ENCODE measurements around the gene ADGRL1. TPM values are rescaled to one million over a fixed set of nuclear protein-coding genes. Genes with fewer than 3 reads are reported as not detected.
"Not testable (repeated sequence)": the region's sequence is repeated elsewhere in the genome, so short reads cannot be mapped to it uniquely, and the experiment has no call there.

Gene ADGRL1
- total RNA-seq, 1 donor = 4.0 TPM

DNA sequence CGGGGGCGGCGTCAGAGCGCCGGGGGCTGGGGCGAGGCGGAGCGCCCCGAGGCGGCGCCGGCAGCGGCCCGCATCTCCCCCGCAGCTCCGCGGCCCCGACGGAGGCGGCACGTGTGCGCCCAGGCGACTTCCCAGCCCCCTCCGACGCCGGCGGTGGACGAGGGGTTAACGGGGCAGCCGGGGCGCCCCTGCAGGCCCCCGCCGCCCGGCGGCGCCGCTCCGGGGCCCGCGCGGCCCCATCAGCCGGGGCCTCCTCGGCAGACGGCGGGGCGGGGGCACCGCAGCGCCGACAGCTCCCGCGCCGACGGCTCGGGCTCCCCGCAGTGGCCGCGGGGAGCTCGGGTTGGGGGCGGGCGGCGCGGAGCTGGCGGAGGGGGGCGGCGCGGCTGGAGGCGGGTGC is 339 bp upstream of the ADGRL1 start:
- H3K4me1 ChIP-seq (ENCODE audit: insufficient read depth, low read length) = peaks cover 29% of the 10 kb centered on the region
- peaks cover 14% of the 10 kb centered on the region for H3K27me3 ChIP-seq (ENCODE audit: insufficient read depth, low read length)
- not testable (repeated sequence) for H3K9me3 ChIP-seq (ENCODE audit: low read depth, low read length); H3K4me3 ChIP-seq (ENCODE audit: low read length)

- H3K4me3 ChIP-seq (ENCODE audit: low read length); H3K9me3 ChIP-seq (ENCODE audit: low read depth, low read length): not testable (repeated sequence)
- H3K27me3 ChIP-seq (ENCODE audit: insufficient read depth, low read length) = peaks cover 14% of the 10 kb centered on the region
- H3K4me1 ChIP-seq (ENCODE audit: insufficient read depth, low read length) = peaks cover 29% of the 10 kb centered on the region
Measured at GRCh38 chr19:14204676-14205451, 1.1 kb downstream of the ADGRL1 start.

GRCh38 chr19:14204219-14204618 is 1.8 kb downstream of the ADGRL1 start:
- H3K4me3 ChIP-seq (ENCODE audit: low read length); H3K9me3 ChIP-seq (ENCODE audit: low read depth, low read length): not testable (repeated sequence)
- Histone ChIP-seq H3K27me3 (ENCODE audit: insufficient read depth, low read length) (peaks cover 12% of the 10 kb centered on the region), H3K4me1 (ENCODE audit: insufficient read depth, low read length) (peaks cover 29% of the 10 kb centered on the region)

- H3K27me3 ChIP-seq (ENCODE audit: insufficient read depth, low read length); H3K9me3 ChIP-seq (ENCODE audit: low read depth, low read length): not testable (repeated sequence)
- H3K4me1 ChIP-seq (ENCODE audit: insufficient read depth, low read length) = peaks cover 29% of the 10 kb centered on the region
Measured at GRCh38 chr19:14203788-14204187, 2.2 kb downstream of the ADGRL1 start.

GRCh38 chr19:14203177-14203576 is 2.8 kb downstream of the ADGRL1 start:
- Histone ChIP-seq H3K27me3 (ENCODE audit: insufficient read depth, low read length) (peaks cover 6% of the 10 kb centered on the region), H3K4me3 (ENCODE audit: low read length) (no peak overlapping the region), H3K4me1 (ENCODE audit: insufficient read depth, low read length) (peaks cover 29% of the 10 kb centered on the region), H3K9me3 (ENCODE audit: low read depth, low read length) (no peaks in the 10 kb centered on the region)

More at GRCh38 chr19:14203788-14204187, 2.2 kb downstream of the ADGRL1 start:
- H3K4me3 ChIP-seq (ENCODE audit: low read length) = not testable (repeated sequence)

DNA sequence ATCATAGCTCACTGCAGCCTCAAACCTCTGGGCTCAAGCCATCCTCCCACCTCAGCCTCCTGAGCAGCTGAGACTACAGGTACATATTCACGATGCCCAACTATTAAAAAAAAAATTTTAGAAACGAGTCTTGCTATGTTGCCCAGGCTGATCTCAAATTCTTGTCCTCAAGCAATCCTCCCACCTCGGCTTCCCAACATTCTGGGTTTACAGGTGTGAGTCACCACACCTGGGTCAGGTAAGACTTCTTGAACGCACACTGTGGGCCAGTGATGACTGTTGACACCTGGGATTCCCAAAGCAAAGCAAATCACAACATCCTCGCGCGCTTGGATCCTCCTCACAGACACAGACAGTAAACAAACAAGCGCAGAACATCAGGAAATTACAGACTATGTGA is 4.5 kb downstream of the ADGRL1 start:
- H3K9me3 ChIP-seq (ENCODE audit: low read depth, low read length); H3K27me3 ChIP-seq (ENCODE audit: insufficient read depth, low read length); H3K4me3 ChIP-seq (ENCODE audit: low read length): not testable (repeated sequence)
- H3K4me1 ChIP-seq (ENCODE audit: insufficient read depth, low read length) = peaks cover 22% of the 10 kb centered on the region

- H3K9me3 ChIP-seq (ENCODE audit: low read depth, low read length); H3K4me3 ChIP-seq (ENCODE audit: low read length); H3K27me3 ChIP-seq (ENCODE audit: insufficient read depth, low read length): not testable (repeated sequence)
- H3K4me1 ChIP-seq (ENCODE audit: insufficient read depth, low read length) = peaks cover 15% of the 10 kb centered on the region
Measured at GRCh38 chr19:14200147-14200841, 5.7 kb downstream of the ADGRL1 start.

DNA sequence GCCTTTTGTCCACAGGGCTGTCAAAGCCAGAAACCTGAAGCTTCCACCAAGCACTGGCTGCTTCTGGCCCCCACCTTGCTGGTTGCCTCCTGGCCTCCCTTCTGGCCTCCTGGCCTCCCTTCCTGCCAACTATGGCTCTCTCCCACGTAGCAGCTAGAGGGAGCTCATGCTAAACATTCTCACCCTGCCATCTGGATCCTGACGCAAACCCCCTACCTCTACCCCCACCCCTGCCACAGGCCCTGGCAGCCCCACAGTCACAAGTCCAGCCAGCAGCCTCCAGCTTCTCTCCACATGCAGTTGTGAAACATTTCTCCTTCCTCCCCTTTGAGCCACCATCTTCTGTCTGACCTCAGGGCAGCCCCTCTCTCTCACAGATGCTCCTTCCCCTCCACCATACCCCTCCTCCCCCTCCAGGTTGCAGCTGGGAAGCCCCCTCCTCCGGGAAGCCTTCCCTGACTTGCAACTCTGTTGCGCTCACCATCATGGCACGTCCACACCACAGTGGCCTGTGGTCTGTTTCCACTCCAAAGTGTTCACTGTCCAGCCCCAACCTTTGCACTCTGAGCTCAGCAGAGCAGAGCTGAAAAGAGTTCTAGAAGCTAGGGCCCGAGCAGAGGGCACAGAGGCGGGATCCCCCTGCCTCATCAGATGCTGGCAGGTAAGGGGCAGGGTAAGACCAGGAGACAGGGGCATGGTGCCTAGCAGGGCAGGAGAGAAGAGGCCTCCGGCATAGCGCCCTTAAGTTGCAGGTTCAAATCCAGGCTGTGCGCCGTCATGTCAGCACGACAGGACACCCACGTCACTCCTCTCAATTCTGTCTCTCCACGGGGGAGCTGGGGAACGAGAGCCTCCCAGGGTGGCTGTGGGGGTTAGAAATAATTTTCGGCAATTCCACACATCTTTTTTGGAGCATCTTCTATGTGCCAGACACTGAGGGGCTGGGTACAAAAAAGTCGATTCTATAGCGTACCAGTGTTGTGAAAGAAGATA is 7.3 kb downstream of the ADGRL1 start:
- Histone ChIP-seq H3K27me3 (ENCODE audit: insufficient read depth, low read length) (no peaks in the 10 kb centered on the region), H3K4me1 (ENCODE audit: insufficient read depth, low read length) (peaks cover 5% of the 10 kb centered on the region), H3K4me3 (ENCODE audit: low read length) (no peak overlapping the region), H3K9me3 (ENCODE audit: low read depth, low read length) (no peaks in the 10 kb centered on the region)

DNA sequence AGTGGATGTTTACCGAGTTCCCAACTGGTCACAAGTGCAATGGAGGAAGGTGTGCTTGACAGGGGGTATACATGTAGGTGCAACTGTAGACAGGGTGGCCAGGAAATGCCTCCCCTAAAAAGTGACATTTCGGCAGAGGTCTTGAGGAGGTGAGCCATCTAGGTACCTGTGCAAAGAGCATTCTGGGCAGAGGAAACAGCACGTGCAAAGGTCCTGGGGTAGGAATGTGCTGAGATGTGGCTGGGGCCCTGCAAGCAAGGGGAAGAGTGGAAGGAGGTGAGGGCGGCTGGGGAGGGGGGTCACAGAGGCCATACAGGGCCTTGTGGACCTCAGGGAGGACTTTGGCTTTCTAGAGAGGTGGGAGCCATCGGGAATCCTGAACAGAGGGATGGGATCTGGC is 8.1 kb downstream of the ADGRL1 start:
- H3K4me1 ChIP-seq (ENCODE audit: insufficient read depth, low read length) = no peaks in the 10 kb centered on the region

GRCh38 chr19:14197288-14197687 is 8.7 kb downstream of the ADGRL1 start:
- H3K27me3 ChIP-seq (ENCODE audit: insufficient read depth, low read length); H3K9me3 ChIP-seq (ENCODE audit: low read depth, low read length); H3K4me3 ChIP-seq (ENCODE audit: low read length); H3K4me1 ChIP-seq (ENCODE audit: insufficient read depth, low read length): not testable (repeated sequence)

More for the DNA sequence above, 8.1 kb downstream of the ADGRL1 start:
- H3K9me3 ChIP-seq (ENCODE audit: low read depth, low read length) = no peaks in the 10 kb centered on the region
- H3K4me3 ChIP-seq (ENCODE audit: low read length) = no peak overlapping the region
- H3K27me3 ChIP-seq (ENCODE audit: insufficient read depth, low read length) = no peaks in the 10 kb centered on the region

DNA sequence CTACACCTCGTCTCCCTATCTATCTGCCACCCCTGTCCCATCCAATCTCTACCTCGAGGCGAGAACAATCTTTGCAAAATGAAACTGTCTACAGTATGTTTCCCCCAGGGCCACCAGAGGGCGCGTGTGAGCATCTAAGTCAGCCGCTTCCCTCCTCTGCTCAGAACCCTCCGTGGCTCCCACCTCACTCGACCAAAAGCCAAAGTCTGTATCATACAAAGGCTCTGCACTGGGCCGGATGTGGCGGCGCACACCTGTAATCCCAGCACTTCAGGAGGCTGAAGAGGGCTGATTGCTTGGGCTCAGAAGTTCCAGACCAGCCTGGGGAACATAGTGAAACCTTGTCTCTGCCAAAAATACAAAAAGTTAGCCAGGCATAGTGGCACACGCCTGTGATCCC is 9.9 kb downstream of the ADGRL1 start:
- not testable (repeated sequence) for H3K27me3 ChIP-seq (ENCODE audit: insufficient read depth, low read length); H3K4me1 ChIP-seq (ENCODE audit: insufficient read depth, low read length); H3K4me3 ChIP-seq (ENCODE audit: low read length); H3K9me3 ChIP-seq (ENCODE audit: low read depth, low read length)

DNA sequence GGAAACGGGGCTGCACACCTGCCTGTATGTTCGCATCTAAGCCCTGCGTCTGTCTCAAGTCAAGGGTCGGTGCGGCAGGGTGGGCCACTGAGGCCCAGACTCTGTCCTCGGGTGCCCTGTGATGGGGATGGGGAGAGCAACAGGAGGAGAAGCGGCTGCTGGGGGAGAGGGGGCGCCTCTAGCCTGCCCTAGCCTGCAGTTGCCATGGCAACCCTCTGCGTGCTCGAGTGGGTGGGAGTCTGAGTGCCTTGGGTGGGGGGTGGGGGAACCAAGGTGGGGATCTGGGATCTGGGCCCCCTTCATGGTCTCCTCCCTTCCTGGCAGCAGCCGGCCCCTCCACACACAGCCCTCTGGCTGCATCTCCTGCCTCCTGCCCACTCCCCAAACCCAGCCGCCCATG is 10.8 kb downstream of the ADGRL1 start:
- H3K4me1 ChIP-seq (ENCODE audit: insufficient read depth, low read length); H3K9me3 ChIP-seq (ENCODE audit: low read depth, low read length); H3K4me3 ChIP-seq (ENCODE audit: low read length); H3K27me3 ChIP-seq (ENCODE audit: insufficient read depth, low read length): not testable (repeated sequence)

DNA sequence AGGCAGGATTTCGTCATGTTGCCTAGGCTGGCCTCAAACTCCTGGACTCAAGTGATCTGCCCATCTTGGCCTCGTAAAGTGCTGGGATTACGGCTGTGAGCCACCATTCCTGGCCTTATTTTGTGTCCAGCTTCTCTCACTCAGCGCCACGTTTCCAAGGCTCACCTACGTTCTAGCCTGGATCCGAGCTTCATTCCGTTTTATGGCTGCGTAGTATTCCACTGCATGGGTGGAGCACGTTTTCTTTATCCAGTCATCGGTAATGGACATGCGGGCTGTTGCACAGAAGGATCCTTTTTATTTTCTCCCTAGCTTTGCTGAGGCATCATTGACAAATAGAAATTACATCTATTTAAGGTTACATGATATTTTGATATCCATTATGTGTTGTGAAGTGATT is 16.6 kb downstream of the ADGRL1 start:
- H3K4me3 ChIP-seq (ENCODE audit: low read length) = no peak overlapping the region
- no peaks in the 10 kb centered on the region for H3K27me3 ChIP-seq (ENCODE audit: insufficient read depth, low read length)
- no peaks in the 10 kb centered on the region for H3K4me1 ChIP-seq (ENCODE audit: insufficient read depth, low read length)
- no peaks in the 10 kb centered on the region for H3K9me3 ChIP-seq (ENCODE audit: low read depth, low read length)

GRCh38 chr19:14188086-14188485 is 17.9 kb downstream of the ADGRL1 start:
- not testable (repeated sequence) for H3K4me1 ChIP-seq (ENCODE audit: insufficient read depth, low read length); H3K4me3 ChIP-seq (ENCODE audit: low read length); H3K9me3 ChIP-seq (ENCODE audit: low read depth, low read length); H3K27me3 ChIP-seq (ENCODE audit: insufficient read depth, low read length)

GRCh38 chr19:14187561-14187960 is 18.4 kb downstream of the ADGRL1 start:
- no peak overlapping the region for H3K4me3 ChIP-seq (ENCODE audit: low read length)
- no peaks in the 10 kb centered on the region for H3K9me3 ChIP-seq (ENCODE audit: low read depth, low read length)
- no peaks in the 10 kb centered on the region for H3K27me3 ChIP-seq (ENCODE audit: insufficient read depth, low read length)

More at GRCh38 chr19:14187561-14187960, 18.4 kb downstream of the ADGRL1 start:
- no peaks in the 10 kb centered on the region for H3K4me1 ChIP-seq (ENCODE audit: insufficient read depth, low read length)
